ENCODE results near the gene FYN.

- TF ChIP-seq POLR2A (IDR thresholded peaks at IDR 0.05; ENCODE audit: low read depth) (peak; percentile 32), CTCF (IDR thresholded peaks at IDR 0.05) (no peak)
Measured at GRCh38 chr6:111661541-111662061, 211.7 kb downstream of the FYN start.

Data from esophagus muscularis mucosa (tissue), 3 donors.